Testis (tissue), 3 donors: ENCODE measurements around the gene SGPL1. TPM values are rescaled to one million over a fixed set of nuclear protein-coding genes. Genes with fewer than 3 reads are reported as not detected.

Experiments
- DNase-seq: peaks from one replicate; pipeline ENCODE4 v3.0.0-alpha.2; 2019
- H3K27ac ChIP-seq, 2 donors: fragments of 200-600 bp; sonication (generic); one replicate each; pipeline ENCODE4 v1.5.1; 2019
- H3K27me3 ChIP-seq: fragments of 200-600 bp; sonication (generic); one replicate; pipeline ENCODE4 v1.5.1; 2019
- H3K36me3 ChIP-seq: fragments of 200-600 bp; sonication (generic); one replicate; pipeline ENCODE4 v1.5.1; 2017; ENCODE audit warnings: low read depth; ENCODE audit errors: missing control alignments
- H3K4me1 ChIP-seq: fragments of 200-600 bp; sonication (generic); one replicate; pipeline ENCODE4 v1.5.1; 2019
- H3K4me3 ChIP-seq, 2 donors: fragments of 200-600 bp; sonication (generic); one replicate each; pipeline ENCODE4 v1.5.1; 2017 to 2019
- H3K9me3 ChIP-seq: fragments of 200-600 bp; sonication (generic); one replicate; pipeline ENCODE4 v1.5.1; 2017
- POLR2A ChIP-seq: fragments of 450-650 bp; IDR thresholded peaks from one replicate; pipeline ENCODE4 v1.6.1; 2017; ENCODE audit warnings: antibody characterized with exemption, mild to moderate bottlenecking, moderate library complexity
- WGBS, 2 donors: methylation state at CpG; one replicate each; pipeline ENCODE4 v1.1.5; 2018; 5-methylcytosine and 5-hydroxymethylcytosine counted together
- intact Hi-C: fragments of 100-400 bp; cut with DNase I; formaldehyde crosslinking; loops from one replicate; pipeline ENCODE4 v1.15.1; 2023; ENCODE audit warnings: low total_unique reads
- polyA plus RNA-seq: library from polyadenylated mRNA; stranded (reverse); fragments of 350-450 nt; fragmentation: Illumina TruSeq; extraction: RNeasy Lipid Tissue Mini Kit (QIAGEN cat#74804); gene quantifications from one replicate; pipeline ENCODE4 v1.2.3, GENCODE V29; 2014; ENCODE audit warnings: low read depth, low replicate concordance; ENCODE audit not compliant: insufficient read depth
- total RNA-seq, 2 donors: library from RNA; depleted of rRNA; stranded (reverse); fragments of >200 nt; gene quantifications; one replicate each; pipeline ENCODE4 v1.2.3, GENCODE V29; 2016
- TF ChIP-seq, protein P1 (sequence below), 3 experiments: fragments of 450-650 bp in 2 of 3; fragments of 200-600 bp in 1 of 3; sonication (generic) in 1 of 3; IDR thresholded peaks; one replicate each; pipeline ENCODE4 v1.5.1; 2016 to 2019; ENCODE audit warnings: antibody characterized with exemption in 3 of 3, mild to moderate bottlenecking in 2 of 3, moderate library complexity in 1 of 3

Gene SGPL1
- total and polyA plus RNA-seq, 3 donors from 2014 or later = 38.5 to 70.1 (median 64.2) TPM

DNA sequence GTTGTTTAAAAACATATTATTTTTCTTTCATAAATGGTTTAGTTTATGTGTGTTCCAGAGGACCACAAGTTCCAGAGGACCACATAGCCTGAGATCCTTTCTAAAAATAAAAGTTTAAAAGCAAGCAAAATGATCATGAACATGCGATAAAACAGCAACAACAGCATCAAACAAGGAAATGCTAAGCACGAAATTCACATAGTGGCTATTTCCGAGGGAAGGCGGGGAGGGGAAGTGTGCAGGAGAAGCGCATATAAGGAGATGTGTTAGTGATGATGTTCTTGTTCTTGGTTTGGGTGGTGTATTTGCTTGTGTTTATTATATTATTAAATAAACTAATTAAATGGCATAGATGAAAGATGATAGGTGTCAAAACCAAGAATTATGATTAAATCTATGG is 31.7 kb upstream of the SGPL1 start:
- Histone ChIP-seq H3K36me3 (no peaks in the 10 kb centered on the region), H3K4me3 (no peak overlapping the region), H3K9me3 (no peaks in the 10 kb centered on the region), H3K27ac (no peak overlapping the region), H3K4me1 (peaks cover 18% of the 10 kb centered on the region), H3K27me3 (no peaks in the 10 kb centered on the region)
- TF ChIP-seq POLR2A = no peak
- TF ChIP-seq, protein P1, sequence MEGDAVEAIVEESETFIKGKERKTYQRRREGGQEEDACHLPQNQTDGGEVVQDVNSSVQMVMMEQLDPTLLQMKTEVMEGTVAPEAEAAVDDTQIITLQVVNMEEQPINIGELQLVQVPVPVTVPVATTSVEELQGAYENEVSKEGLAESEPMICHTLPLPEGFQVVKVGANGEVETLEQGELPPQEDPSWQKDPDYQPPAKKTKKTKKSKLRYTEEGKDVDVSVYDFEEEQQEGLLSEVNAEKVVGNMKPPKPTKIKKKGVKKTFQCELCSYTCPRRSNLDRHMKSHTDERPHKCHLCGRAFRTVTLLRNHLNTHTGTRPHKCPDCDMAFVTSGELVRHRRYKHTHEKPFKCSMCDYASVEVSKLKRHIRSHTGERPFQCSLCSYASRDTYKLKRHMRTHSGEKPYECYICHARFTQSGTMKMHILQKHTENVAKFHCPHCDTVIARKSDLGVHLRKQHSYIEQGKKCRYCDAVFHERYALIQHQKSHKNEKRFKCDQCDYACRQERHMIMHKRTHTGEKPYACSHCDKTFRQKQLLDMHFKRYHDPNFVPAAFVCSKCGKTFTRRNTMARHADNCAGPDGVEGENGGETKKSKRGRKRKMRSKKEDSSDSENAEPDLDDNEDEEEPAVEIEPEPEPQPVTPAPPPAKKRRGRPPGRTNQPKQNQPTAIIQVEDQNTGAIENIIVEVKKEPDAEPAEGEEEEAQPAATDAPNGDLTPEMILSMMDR (IDR thresholded peaks at IDR 0.05) = no peak
- no peak for DNase-seq
- WGBS, 2 donors = 53 to 62% methylated on average over 5 of the region's 5 CpGs
- intact Hi-C loops = no loop called here

DNA sequence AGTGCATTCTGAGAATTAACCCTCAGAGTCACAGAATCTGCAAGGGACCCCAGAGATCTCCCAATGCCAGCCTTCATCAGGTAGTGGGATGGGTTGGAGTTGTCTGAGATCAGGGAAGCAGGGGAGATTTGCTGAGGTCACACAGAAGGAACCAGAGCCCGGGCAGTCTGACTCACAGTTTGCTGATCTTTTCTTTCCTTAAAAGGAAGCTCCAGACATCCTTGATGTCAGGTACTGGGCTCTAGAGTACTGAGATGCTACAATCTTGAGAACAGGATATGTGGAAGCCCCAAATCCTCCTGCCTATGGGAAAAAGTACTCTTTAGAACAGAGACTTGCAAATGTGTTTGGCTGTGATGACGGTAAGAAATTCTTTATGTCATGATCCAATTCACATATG is 31.3 kb upstream of the SGPL1 start:
- no peak for DNase-seq
- intact Hi-C loops = no loop called here

DNA sequence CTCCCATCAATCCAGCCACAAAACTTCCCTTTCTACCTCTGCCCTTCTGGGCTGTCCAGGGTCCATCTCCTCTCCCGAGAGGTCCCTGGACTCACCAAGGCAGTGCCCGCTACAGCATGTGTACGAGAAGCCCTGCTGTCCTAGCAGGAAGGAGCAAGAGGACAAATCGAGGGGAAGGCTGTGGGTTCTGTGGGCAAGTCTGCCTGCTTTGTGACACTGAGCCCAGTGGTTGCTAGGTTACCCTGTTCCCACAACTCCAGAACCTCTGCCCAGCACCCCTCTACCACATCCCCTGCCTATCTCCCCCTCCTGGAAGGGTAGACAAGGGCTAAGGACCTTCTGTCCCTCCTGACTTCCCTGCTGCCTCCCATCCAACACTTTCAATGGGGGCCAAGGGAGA is 30.6 kb upstream of the SGPL1 start, which contains the start of gene TBATA:
TBATA (minus strand) TSS at position 188 of the 400 bp plus-strand sequence. CDS start 1,998 bp downstream, outside the sequence.
- intact Hi-C loops = no loop called here
- H3K36me3 ChIP-seq = no peaks in the 10 kb centered on the region
- H3K27ac ChIP-seq = no peak within 1 kb of the TSS
- no peaks in the 10 kb centered on the region for H3K9me3 ChIP-seq
- peaks cover 18% of the 10 kb centered on the region for H3K4me1 ChIP-seq
- TF ChIP-seq POLR2A = no peak
- TF ChIP-seq, protein P1 (IDR thresholded peaks at IDR 0.05) = no peak
- no peaks in the 10 kb centered on the region for H3K27me3 ChIP-seq
- no peak within 1 kb of the TSS for H3K4me3 ChIP-seq
- 76 to 100% methylated on average over 1 to 4 of the region's 4 CpGs for WGBS, 2 donors
- no peak for DNase-seq

More for the DNA sequence above, 31.3 kb upstream of the SGPL1 start:
- WGBS, 2 donors = 67 to 83% methylated on average over 2 of the region's 2 CpGs
- TF ChIP-seq POLR2A = no peak
- TF ChIP-seq, protein P1 (IDR thresholded peaks at IDR 0.05) = no peak
- H3K4me3 ChIP-seq = no peak overlapping the region
- no peaks in the 10 kb centered on the region for H3K27me3 ChIP-seq
- peaks cover 18% of the 10 kb centered on the region for H3K4me1 ChIP-seq
- no peaks in the 10 kb centered on the region for H3K9me3 ChIP-seq
- no peak overlapping the region for H3K27ac ChIP-seq
- no peaks in the 10 kb centered on the region for H3K36me3 ChIP-seq

DNA sequence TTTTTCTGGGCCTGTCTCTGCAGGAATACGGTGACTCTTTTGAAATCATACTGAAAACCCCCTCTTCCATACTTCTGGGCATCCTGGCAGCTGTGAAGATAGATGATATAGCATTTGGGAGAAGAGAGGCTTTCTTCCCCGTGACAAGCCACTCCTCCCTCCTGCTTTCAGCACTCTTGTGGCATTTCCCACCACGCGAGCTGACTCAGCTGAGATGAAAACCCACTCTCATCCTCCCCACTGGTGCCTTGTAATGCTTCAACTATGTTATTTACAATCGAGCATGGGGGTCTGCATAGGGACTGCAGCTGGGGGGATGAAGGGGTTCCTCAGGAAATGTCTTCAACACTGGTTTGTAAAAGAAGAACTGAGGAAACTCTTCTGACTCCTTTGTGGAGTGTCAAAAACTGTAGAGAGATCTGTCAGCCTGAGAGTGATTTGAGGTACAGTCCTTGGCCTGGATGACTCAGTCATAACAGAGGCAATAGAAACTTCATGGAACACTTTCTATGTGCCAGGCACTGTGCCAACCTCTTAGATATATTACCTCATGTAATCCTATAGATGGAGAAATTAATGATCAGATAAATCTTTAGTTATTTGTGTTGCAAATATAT is 28.8 kb upstream of the SGPL1 start:
- TF ChIP-seq, protein P1 (IDR thresholded peaks at IDR 0.05) = no peak
- TF ChIP-seq POLR2A = no peak
- H3K36me3 ChIP-seq = no peaks in the 10 kb centered on the region
- no peak for DNase-seq
- H3K9me3 ChIP-seq = no peaks in the 10 kb centered on the region
- H3K27me3 ChIP-seq = no peaks in the 10 kb centered on the region
- intact Hi-C loops = no loop called here
- H3K27ac ChIP-seq = no peak overlapping the region
- H3K4me1 ChIP-seq = peaks cover 17% of the 10 kb centered on the region
- 69 to 80% methylated on average over 5 of the region's 5 CpGs for WGBS, 2 donors
- H3K4me3 ChIP-seq = no peak overlapping the region
